ENCODE results near the gene PRM2.

The PRM2 gene

DNA sequence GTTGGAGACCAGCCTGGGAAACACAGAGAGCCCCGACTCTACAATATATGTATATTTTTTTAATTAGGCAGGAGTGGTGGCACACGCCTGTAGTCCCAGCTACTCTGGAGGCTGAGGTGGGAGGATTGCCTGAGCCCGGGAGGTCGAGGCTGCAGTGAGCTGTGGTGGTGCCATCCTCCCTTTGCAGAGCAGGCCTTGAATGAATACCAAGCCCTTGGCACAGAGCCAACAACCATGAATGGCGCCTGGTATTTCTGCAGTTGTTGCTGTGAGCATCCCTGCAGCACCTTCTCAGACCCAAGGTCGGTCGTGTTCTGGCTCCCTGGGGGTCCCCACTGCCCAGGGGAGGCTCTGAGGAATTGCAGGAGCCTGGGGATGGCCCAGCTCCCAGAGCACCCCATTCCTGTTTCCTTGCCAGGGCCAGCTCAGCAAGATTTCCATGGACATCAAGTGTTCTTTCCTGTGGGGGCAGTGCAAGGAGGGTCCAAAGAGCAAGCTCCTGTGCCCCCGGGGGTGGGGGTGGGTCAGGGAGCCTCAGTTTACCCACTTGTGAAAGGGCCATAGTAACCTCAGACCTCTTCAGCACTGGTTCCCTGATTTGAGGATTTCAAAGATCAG, 43.4 kb upstream of the PRM2 start:
- TF ChIP-seq, protein P1, sequence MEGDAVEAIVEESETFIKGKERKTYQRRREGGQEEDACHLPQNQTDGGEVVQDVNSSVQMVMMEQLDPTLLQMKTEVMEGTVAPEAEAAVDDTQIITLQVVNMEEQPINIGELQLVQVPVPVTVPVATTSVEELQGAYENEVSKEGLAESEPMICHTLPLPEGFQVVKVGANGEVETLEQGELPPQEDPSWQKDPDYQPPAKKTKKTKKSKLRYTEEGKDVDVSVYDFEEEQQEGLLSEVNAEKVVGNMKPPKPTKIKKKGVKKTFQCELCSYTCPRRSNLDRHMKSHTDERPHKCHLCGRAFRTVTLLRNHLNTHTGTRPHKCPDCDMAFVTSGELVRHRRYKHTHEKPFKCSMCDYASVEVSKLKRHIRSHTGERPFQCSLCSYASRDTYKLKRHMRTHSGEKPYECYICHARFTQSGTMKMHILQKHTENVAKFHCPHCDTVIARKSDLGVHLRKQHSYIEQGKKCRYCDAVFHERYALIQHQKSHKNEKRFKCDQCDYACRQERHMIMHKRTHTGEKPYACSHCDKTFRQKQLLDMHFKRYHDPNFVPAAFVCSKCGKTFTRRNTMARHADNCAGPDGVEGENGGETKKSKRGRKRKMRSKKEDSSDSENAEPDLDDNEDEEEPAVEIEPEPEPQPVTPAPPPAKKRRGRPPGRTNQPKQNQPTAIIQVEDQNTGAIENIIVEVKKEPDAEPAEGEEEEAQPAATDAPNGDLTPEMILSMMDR (conservative IDR thresholded peaks at IDR 0.05): no peak
- H3K27ac ChIP-seq: no peak overlapping the region

DNA sequence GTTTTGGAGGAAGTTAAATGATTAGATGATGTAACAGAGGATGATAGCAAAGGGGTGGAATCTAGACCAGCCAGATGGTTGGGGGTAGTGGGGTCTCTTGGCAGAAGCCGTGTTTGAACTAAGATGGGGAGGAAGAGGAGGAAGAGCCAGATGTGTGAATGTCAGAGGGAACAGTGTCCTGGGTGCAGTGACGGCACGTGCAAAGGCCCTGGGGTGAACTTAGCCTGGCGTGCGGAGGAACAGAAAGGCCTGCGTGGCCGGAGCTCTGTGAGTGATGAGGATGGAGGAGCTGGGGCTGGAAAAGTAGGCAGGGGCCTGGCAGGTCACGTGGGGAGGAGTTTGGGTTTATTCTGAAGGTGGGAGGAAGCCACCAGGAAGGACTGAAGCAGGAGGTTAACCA, 42.5 kb upstream of the PRM2 start:
- TF ChIP-seq, protein P1 (conservative IDR thresholded peaks at IDR 0.05): no peak

GRCh38 chr16:11316331-11317015, 40.2 kb upstream of the PRM2 start:
- H3K27ac ChIP-seq: no peak overlapping the region
- TF ChIP-seq, protein P1 (conservative IDR thresholded peaks at IDR 0.05): no peak

More for the DNA sequence above, 42.5 kb upstream of the PRM2 start:
- no peak overlapping the region for H3K27ac ChIP-seq

DNA sequence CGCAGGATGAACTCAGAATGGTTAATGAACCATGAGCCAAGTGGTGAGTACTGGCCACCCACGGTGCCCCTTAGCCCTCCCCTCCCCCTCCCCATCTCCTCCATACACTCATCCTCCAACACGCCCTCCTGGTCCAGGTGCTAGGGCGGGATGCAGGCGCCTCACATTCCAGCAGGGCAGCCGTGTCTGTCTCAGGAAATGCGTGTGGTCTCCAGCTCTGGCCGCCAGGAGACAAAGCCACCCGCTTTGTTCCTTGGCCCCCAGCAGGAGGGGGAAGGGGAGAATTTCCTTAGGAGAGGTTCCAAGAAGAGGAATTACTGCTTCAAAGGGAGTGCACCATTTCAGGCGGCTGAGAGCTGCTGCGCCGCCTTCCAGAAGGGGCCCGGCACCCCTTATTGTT, 39.2 kb upstream of the PRM2 start:
- TF ChIP-seq, protein P1 (conservative IDR thresholded peaks at IDR 0.05): no peak
- no peak overlapping the region for H3K27ac ChIP-seq

DNA sequence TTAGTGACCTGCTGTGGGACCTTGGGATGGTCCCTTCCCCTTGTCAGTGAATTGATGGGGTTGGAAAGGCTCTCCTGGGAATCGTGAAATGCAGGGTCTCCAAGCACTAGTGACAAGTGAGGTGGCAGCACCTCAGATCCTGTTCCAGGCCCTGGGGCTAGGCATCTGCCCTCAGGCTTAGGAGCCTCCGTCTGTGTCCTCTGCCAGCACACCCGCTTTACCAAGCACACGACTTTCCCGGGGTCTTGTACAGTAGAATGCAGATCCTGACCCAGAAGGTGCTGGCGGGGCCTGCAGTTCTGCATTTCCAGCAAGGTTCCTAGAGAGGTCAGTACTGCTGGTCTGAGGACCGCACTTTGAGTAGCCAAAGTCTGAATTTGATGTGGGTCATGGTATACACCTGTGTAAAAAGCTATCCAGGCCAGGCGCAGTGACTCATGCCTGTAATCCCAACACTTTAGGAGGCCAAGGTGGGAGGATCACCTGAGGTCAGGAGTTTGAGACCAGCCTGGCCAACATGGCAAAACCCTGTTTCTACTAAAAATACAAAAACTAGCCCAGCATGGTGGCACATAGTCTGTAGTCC, 38.1 kb upstream of the PRM2 start:
- H3K27ac ChIP-seq: no peak overlapping the region
- TF ChIP-seq, protein P1 (conservative IDR thresholded peaks at IDR 0.05): no peak

- H3K27ac ChIP-seq: no peak overlapping the region
- TF ChIP-seq, protein P1 (conservative IDR thresholded peaks at IDR 0.05): no peak
These were observed 37.4 kb upstream of the PRM2 start for GRCh38 chr16:11313493-11314308.

Data from VCaP (cell line).